Fibroblast of villous mesenchyme (primary cell): ENCODE measurements around the gene BCOR. TPM values are rescaled to one million over a fixed set of nuclear protein-coding genes. Genes with fewer than 3 reads are reported as not detected.

Source experiments
- DNase-seq: peaks from one replicate; pipeline ENCODE4 v3.0.0-alpha.2; 2010; ENCODE audit warnings: low read depth
- H3K4me3 ChIP-seq: 2 replicates; pipeline ENCODE4 v1.5.1; 2011; ENCODE audit warnings: low read depth, mild to moderate bottlenecking, low read length
- CTCF ChIP-seq: IDR thresholded peaks from 2 replicates; pipeline ENCODE4 v1.5.1; 2012; ENCODE audit warnings: low read depth, mild to moderate bottlenecking, low read length; ENCODE audit not compliant: insufficient read depth
- total RNA-seq: library from RNA; depleted of rRNA; stranded (reverse); fragments of >200 nt; gene quantifications from 2 replicates; pipeline ENCODE4 v1.2.3, GENCODE V29; 2012

Gene BCOR
- total RNA-seq, 1 donor: 24.2 TPM

GRCh38 chrX:40080894-40081678 lies 16.7 kb downstream of the BCOR start:
- no peak overlapping the region for H3K4me3 ChIP-seq
- no peak for DNase-seq
- no peak for TF ChIP-seq CTCF

GRCh38 chrX:40079572-40079971 lies 18.2 kb downstream of the BCOR start:
- TF ChIP-seq CTCF: peak; percentile 2
- no peak overlapping the region for H3K4me3 ChIP-seq
- no peak for DNase-seq

GRCh38 chrX:40078489-40079227 lies 19.1 kb downstream of the BCOR start:
- no peak for DNase-seq
- TF ChIP-seq CTCF: no peak
- H3K4me3 ChIP-seq: no peak overlapping the region

- no peak for DNase-seq
- TF ChIP-seq CTCF: no peak
- no peak overlapping the region for H3K4me3 ChIP-seq
These were observed 19.9 kb downstream of the BCOR start for GRCh38 chrX:40077906-40078305.

- DNase-seq: no peak
- TF ChIP-seq CTCF: no peak
These were observed 20.8 kb downstream of the BCOR start for GRCh38 chrX:40076750-40077575.

GRCh38 chrX:40074959-40075332 lies 22.8 kb downstream of the BCOR start:
- TF ChIP-seq CTCF: no peak
- no peak overlapping the region for H3K4me3 ChIP-seq
- DNase-seq: no peak

More at GRCh38 chrX:40076750-40077575, 20.8 kb downstream of the BCOR start:
- no peak overlapping the region for H3K4me3 ChIP-seq
